ENCODE measurements around the gene ACSS3. TPM values are rescaled to one million over a fixed set of nuclear protein-coding genes. Genes with fewer than 3 reads are reported as not detected.

Gene ACSS3
- total RNA-seq, 4 donors from 2014 or later, result 78.1 to 106 (median 83.8) TPM

DNA sequence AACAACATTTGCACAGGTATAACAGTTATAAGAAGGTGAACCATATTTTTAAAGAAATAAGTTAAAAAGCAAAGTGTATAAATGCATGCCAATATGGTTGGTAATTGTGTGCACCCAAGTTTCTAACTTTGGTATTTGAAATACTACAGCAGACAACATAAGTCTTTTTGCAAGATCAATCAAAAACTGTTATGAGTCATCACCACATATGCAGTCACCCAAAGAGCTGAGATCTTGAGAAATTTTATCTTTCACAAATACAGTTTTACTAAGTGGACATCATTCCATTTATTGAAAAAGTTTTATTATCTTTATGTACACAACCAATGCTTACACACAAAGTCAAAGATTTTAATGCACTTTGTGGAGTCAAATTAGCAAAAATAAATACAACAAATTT, 7.0 kb upstream of the ACSS3 start:
- H3K27me3 ChIP-seq, result no peaks in the 10 kb centered on the region
- H3K27ac ChIP-seq, result no peak overlapping the region
- H3K4me1 ChIP-seq, result peaks cover 0 to 10% (median 0%) of the 10 kb centered on the region in 4 donors
- H3K9me3 ChIP-seq, result no peaks in the 10 kb centered on the region
- no peaks in the 10 kb centered on the region for H3K36me3 ChIP-seq
- no peak for DNase-seq (ENCODE audit: low spot score in 2 of 2)
- H3K4me3 ChIP-seq, result no peak overlapping the region
- no peak for TF ChIP-seq POLR2A (IDR thresholded peaks at IDR 0.05)
- TF ChIP-seq, protein P1, sequence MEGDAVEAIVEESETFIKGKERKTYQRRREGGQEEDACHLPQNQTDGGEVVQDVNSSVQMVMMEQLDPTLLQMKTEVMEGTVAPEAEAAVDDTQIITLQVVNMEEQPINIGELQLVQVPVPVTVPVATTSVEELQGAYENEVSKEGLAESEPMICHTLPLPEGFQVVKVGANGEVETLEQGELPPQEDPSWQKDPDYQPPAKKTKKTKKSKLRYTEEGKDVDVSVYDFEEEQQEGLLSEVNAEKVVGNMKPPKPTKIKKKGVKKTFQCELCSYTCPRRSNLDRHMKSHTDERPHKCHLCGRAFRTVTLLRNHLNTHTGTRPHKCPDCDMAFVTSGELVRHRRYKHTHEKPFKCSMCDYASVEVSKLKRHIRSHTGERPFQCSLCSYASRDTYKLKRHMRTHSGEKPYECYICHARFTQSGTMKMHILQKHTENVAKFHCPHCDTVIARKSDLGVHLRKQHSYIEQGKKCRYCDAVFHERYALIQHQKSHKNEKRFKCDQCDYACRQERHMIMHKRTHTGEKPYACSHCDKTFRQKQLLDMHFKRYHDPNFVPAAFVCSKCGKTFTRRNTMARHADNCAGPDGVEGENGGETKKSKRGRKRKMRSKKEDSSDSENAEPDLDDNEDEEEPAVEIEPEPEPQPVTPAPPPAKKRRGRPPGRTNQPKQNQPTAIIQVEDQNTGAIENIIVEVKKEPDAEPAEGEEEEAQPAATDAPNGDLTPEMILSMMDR (IDR thresholded peaks at IDR 0.05), result no peak

GRCh38 chr12:81075539-81075938, 2.3 kb upstream of the ACSS3 start:
- Histone ChIP-seq H3K9me3 (no peaks in the 10 kb centered on the region), H3K27ac (peak overlapping the region in 2 of 4 donors; percentile 89 to 96), H3K27me3 (no peaks in the 10 kb centered on the region), H3K36me3 (no peaks in the 10 kb centered on the region), H3K4me1 (peaks cover 0 to 32% (median 0%) of the 10 kb centered on the region in 4 donors), H3K4me3 (no peak overlapping the region)
- TF ChIP-seq, protein P1 (IDR thresholded peaks at IDR 0.05), result no peak
- TF ChIP-seq EP300 (IDR thresholded peaks at IDR 0.05), result no peak
- WGBS, 2 donors, result 61 to 84% methylated on average over 3 of the region's 3 CpGs
- DNase-seq (ENCODE audit: low spot score in 2 of 2), result no peak

DNA sequence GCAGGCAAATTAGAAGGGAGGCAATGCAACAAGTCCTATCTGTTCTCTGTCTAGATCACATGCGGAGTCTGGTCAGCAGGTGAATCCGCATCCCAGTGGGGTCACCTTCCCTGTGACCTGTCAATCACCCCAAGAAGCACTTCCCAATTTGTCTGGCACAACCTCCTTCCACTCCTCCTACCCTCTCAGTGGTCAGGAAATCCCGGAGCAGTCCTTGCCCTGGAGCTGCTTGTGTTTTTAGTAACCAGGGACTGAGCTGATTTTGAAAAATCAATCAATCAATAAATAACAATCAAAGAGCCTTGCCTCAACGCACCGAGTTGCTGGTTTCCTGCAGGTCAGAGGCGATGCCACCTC, 572 bp upstream of the ACSS3 start:
- Histone ChIP-seq H3K4me3 (peak overlapping the region; percentile 62 to 76 (median 68)), H3K9me3 (no peaks in the 10 kb centered on the region), H3K27ac (peak overlapping the region; percentile 81 to 96 (median 90)), H3K4me1 (peaks cover 0 to 47% (median 3%) of the 10 kb centered on the region in 4 donors), H3K36me3 (no peaks in the 10 kb centered on the region), H3K27me3 (no peaks in the 10 kb centered on the region)
- 8 to 9% methylated on average over 6 of the region's 6 CpGs for WGBS, 2 donors
- peak in 1 of 2 donors; percentile 25 for DNase-seq (ENCODE audit: low spot score in 2 of 2)
- TF ChIP-seq POLR2A (IDR thresholded peaks at IDR 0.05) (no peak), EP300 (IDR thresholded peaks at IDR 0.05) (no peak)
- TF ChIP-seq, protein P1 (IDR thresholded peaks at IDR 0.05), result peak in 1 of 5 experiments; percentile 3

- Histone ChIP-seq H3K4me1 (peaks cover 0 to 48% (median 5%) of the 10 kb centered on the region in 4 donors), H3K9me3 (no peaks in the 10 kb centered on the region), H3K27ac (peak overlapping the region; percentile 81 to 96 (median 90)), H3K27me3 (no peaks in the 10 kb centered on the region), H3K4me3 (peak overlapping the region; percentile 62 to 76 (median 68)), H3K36me3 (no peaks in the 10 kb centered on the region)
- TF ChIP-seq, protein P1 (IDR thresholded peaks at IDR 0.05), result no peak
- TF ChIP-seq POLR2A (IDR thresholded peaks at IDR 0.05) (no peak), EP300 (IDR thresholded peaks at IDR 0.05) (no peak)
- 8 to 15% methylated on average over 10 of the region's 10 CpGs for WGBS, 2 donors
- DNase-seq (ENCODE audit: low spot score in 2 of 2), result peak in 1 of 2 donors; percentile 26
These were observed 754 bp downstream of the ACSS3 start for GRCh38 chr12:81078469-81079196.

DNA sequence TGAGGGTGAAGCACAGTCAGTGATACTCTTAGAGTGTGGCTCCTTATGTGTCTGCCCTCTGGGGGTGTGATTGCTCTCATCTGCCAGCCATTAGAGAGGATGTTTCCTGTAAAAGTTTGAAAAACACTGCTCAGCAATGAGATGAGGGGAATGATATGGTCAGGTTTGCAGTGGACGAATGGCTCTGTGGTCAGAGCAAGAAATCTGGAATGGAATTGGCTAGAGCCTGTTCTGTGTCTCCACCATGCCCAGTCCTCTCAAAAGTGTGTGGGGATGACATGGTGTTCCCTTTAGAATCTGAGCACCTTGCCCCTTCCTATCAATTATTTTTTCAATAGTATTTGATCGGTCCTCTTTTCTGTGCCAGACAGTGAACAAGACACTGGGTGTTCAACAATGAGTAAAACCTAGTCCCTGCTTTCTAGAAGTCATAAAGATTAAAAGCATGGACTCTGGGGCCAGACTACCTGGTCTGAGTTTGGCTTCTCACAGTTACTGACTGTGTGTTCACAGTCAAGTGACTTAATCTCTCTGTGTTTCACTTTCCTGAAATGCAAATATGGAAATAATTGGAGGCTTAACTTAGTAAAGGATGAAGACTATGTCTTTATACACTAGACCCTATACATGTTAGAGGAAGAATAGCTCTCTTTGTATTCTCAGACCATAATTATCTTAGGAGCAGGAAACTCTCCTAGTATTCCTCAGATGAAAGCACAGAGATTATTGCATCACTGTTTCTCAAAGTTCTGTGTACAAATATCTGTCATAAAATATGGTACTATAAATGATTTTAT, 1.6 kb downstream of the ACSS3 start:
- H3K27ac ChIP-seq, result peak overlapping the region; percentile 81 to 96 (median 90)
- H3K9me3 ChIP-seq, result no peaks in the 10 kb centered on the region
- no peak for DNase-seq (ENCODE audit: low spot score in 2 of 2)
- H3K36me3 ChIP-seq, result no peaks in the 10 kb centered on the region
- TF ChIP-seq, protein P1 (IDR thresholded peaks at IDR 0.05), result no peak
- no peak for TF ChIP-seq POLR2A (IDR thresholded peaks at IDR 0.05)
- no peak for TF ChIP-seq EP300 (IDR thresholded peaks at IDR 0.05)
- H3K4me3 ChIP-seq, result peak overlapping the region; percentile 62 to 76 (median 68)
- no peaks in the 10 kb centered on the region for H3K27me3 ChIP-seq
- 37 to 48% methylated on average over 2 of the region's 2 CpGs for WGBS, 2 donors
- H3K4me1 ChIP-seq, result peaks cover 0 to 57% (median 9%) of the 10 kb centered on the region in 4 donors
